ENCODE data around the gene CCR7. TPM values are rescaled to one million over a fixed set of nuclear protein-coding genes. Genes with fewer than 3 reads are reported as not detected.

Gene CCR7
- total and polyA plus RNA-seq, 7 donors = 0.08 to 0.24 (median 0.20) TPM; not detected in 1

- DNase-seq (peak; percentile 64 to 69), ATAC-seq (peak in 1 of 4 donors; percentile 23)
- Histone ChIP-seq H3K27ac (peak overlapping the region; percentile 68), H3K27me3 (ENCODE audit: insufficient read depth in 3 of 3, low read length in 2 of 3) (no peaks in the 10 kb centered on the region), H3K4me1 (peaks cover 42% of the 10 kb centered on the region), H3K36me3 (ENCODE audit: insufficient read depth in 1 of 2, low read depth in 1 of 2) (no peaks in the 10 kb centered on the region), H3K9me3 (no peaks in the 10 kb centered on the region), H3K4me3 (no peak overlapping the region)
- TF ChIP-seq CTCF (IDR thresholded peaks at IDR 0.05) = no peak
- 49 to 52% (median 49%) methylated on average over 13 of the region's 13 CpGs for WGBS, 3 donors
- intact Hi-C loops (cut with DNase I) = loop anchor here in 1 of 2 donors (10.0 kb wide), 1 partner anchor 232 kb away; the partner anchor contains the start of gene RARA
Measured at GRCh38 chr17:40536295-40537171, 28.7 kb downstream of the CCR7 start.

GRCh38 chr17:40535924-40536294, 29.4 kb downstream of the CCR7 start:
- Histone ChIP-seq H3K27ac (peak overlapping the region; percentile 25), H3K9me3 (no peaks in the 10 kb centered on the region), H3K4me1 (peaks cover 39% of the 10 kb centered on the region), H3K27me3 (ENCODE audit: insufficient read depth in 3 of 3, low read length in 2 of 3) (no peaks in the 10 kb centered on the region), H3K4me3 (no peak overlapping the region), H3K36me3 (ENCODE audit: insufficient read depth in 1 of 2, low read depth in 1 of 2) (no peaks in the 10 kb centered on the region)
- TF ChIP-seq CTCF (IDR thresholded peaks at IDR 0.05) = no peak
- DNase-seq (no peak), ATAC-seq (no peak)
- 45 to 67% (median 49%) methylated on average over 3 of the region's 3 CpGs for WGBS, 3 donors
- intact Hi-C loops (cut with DNase I) = loop anchor here in 1 of 2 donors (10.0 kb wide), 1 partner anchor 231 kb away; the partner anchor contains the start of gene RARA

- 83 to 89% (median 85%) methylated on average over 4 of the region's 4 CpGs for WGBS, 3 donors
- DNase-seq = no peak
- Histone ChIP-seq H3K4me3 (no peak overlapping the region), H3K36me3 (ENCODE audit: insufficient read depth in 1 of 2, low read depth in 1 of 2) (no peaks in the 10 kb centered on the region), H3K4me1 (peaks cover 39% of the 10 kb centered on the region), H3K9me3 (no peaks in the 10 kb centered on the region), H3K27ac (peak overlapping the region; percentile 25), H3K27me3 (ENCODE audit: insufficient read depth in 3 of 3, low read length in 2 of 3) (no peaks in the 10 kb centered on the region)
- TF ChIP-seq CTCF (IDR thresholded peaks at IDR 0.05) = no peak
- no peak for ATAC-seq
- intact Hi-C loops (cut with DNase I) = loop anchor here in 1 of 2 donors (10.0 kb wide), 1 partner anchor 231 kb away; the partner anchor contains the start of gene RARA
Measured at GRCh38 chr17:40535438-40535837, 29.8 kb downstream of the CCR7 start.

DNA sequence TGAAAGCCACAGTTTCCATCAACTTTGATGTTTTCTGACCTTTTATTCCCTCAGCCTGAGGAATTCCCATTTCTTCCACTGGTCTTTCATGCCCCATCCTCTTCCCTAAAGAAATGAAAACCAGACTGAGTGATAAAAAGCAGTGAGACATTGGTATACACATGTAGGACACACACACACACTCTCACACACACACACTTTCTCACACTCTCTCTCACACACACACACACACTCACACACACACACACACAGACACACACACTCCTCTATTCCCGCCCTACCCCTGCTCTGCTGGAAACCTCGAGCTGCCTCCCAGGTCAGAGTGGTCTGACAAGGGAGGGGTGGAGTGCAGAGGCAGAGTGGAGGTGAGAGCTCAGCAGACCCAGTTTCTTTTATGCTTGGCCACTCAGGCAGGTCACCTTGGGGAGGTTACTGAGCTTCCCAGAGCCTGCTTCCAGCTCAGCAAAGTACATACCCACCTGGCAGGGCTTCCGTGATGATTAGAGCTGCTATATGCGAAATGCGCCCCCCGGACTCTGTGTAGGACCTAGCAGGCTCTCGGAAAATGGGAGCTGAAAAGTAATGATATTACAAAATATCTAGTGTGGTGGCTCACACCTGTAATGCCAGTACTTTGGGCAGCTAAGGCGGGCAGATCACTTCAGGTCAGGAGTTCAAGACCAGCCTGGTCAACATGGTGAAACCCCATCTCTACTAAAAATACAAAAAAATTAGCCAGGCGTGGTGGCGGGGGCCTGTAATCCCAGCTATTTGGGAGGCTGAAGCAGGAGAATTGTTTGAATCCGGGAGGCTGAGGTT, 30.7 kb downstream of the CCR7 start:
- Histone ChIP-seq H3K9me3 (no peaks in the 10 kb centered on the region), H3K36me3 (ENCODE audit: insufficient read depth in 1 of 2, low read depth in 1 of 2) (no peaks in the 10 kb centered on the region), H3K27ac (no peak overlapping the region), H3K27me3 (ENCODE audit: insufficient read depth in 3 of 3, low read length in 2 of 3) (no peaks in the 10 kb centered on the region), H3K4me1 (peaks cover 34% of the 10 kb centered on the region), H3K4me3 (no peak overlapping the region)
- ATAC-seq = no peak
- TF ChIP-seq CTCF (IDR thresholded peaks at IDR 0.05) = no peak
- WGBS, 3 donors = 87 to 91% (median 88%) methylated on average over 11 of the region's 11 CpGs
- intact Hi-C loops (cut with DNase I) = loop anchor here (5.0 to 10.0 kb wide), 4 partner anchors 92 to 230 kb away; partner anchors contain the start of genes IGFBP4 (in 1 of the 2) and RARA (in 1 of the 2)
- DNase-seq = no peak
